Keratinocyte (primary cell): ENCODE measurements around the gene MDFI. TPM values are rescaled to one million over a fixed set of nuclear protein-coding genes. Genes with fewer than 3 reads are reported as not detected.

Source experiments
- DNase-seq: peaks from one replicate; pipeline ENCODE4 v3.0.0-alpha.2; 2011; ENCODE audit warnings: low read depth, missing footprints, low spot score
- FAIRE-seq: peaks from 2 replicates; lab custom pipeline; 2011; peaks lifted over from hg19 to GRCh38; lab: Jason Lieb, UNC
- H2AFZ ChIP-seq: 2 replicates; pipeline ENCODE4 v1.6.0; 2012; ENCODE audit warnings: low read length, control low read depth, inconsistent platforms; ENCODE audit not compliant: control insufficient read depth
- H3K27ac ChIP-seq: 2 replicates; pipeline ENCODE4 v1.5.1; 2011; ENCODE audit warnings: low read length; ENCODE audit not compliant: control insufficient read depth, insufficient read depth
- H3K27me3 ChIP-seq: 3 replicates; pipeline ENCODE4 v1.6.0; 2011; ENCODE audit warnings: low read length; ENCODE audit not compliant: control insufficient read depth, insufficient read depth; ENCODE audit errors: extremely low read depth
- H3K36me3 ChIP-seq, 2 experiments: 2 replicates in 1 of 2; 3 replicates in 1 of 2; pipeline ENCODE4 v1.5.1; 2011; ENCODE audit warnings: low read length in 2 of 2, mild to moderate bottlenecking in 1 of 2; ENCODE audit not compliant: control insufficient read depth in 2 of 2, insufficient read depth in 2 of 2; ENCODE audit errors: extremely low read depth in 1 of 2
- H3K4me1 ChIP-seq: 3 replicates; pipeline ENCODE4 v1.5.1; 2011; ENCODE audit warnings: low read length; ENCODE audit not compliant: control insufficient read depth, insufficient read depth; ENCODE audit errors: extremely low read depth
- H3K4me2 ChIP-seq: 3 replicates; pipeline ENCODE4 v1.6.0; 2011; ENCODE audit warnings: low read depth, low read length; ENCODE audit not compliant: control insufficient read depth, insufficient read depth; ENCODE audit errors: extremely low read depth
- H3K4me3 ChIP-seq, 3 experiments: fragments of 200-600 bp in 1 of 3; sonication (generic) in 1 of 3; 2 replicates in 2 of 3; 3 replicates in 1 of 3; pipeline ENCODE4 v1.5.1; 2011 to 2016; ENCODE audit warnings: low read length in 3 of 3, mild to moderate bottlenecking in 3 of 3, control low read depth in 2 of 3, inconsistent platforms in 1 of 3, low read depth in 1 of 3, mixed read lengths in 1 of 3, mixed run types in 1 of 3, moderate library complexity in 1 of 3; ENCODE audit not compliant: control insufficient read depth in 2 of 3, insufficient read depth in 2 of 3; ENCODE audit errors: extremely low read depth in 1 of 3
- H3K79me2 ChIP-seq: 2 replicates; pipeline ENCODE4 v1.6.0; 2012; ENCODE audit warnings: low read length; ENCODE audit not compliant: control insufficient read depth, insufficient read depth
- H3K9ac ChIP-seq: 3 replicates; pipeline ENCODE4 v1.6.0; 2011; ENCODE audit warnings: low read length; ENCODE audit not compliant: control insufficient read depth, insufficient read depth; ENCODE audit errors: extremely low read depth
- H3K9me1 ChIP-seq: 3 replicates; pipeline ENCODE4 v1.6.0; 2011; ENCODE audit warnings: low read length; ENCODE audit not compliant: control insufficient read depth, insufficient read depth; ENCODE audit errors: extremely low read depth
- H3K9me3 ChIP-seq: 2 replicates; pipeline ENCODE4 v1.5.1; 2012; ENCODE audit warnings: low read depth, low read length; ENCODE audit not compliant: control insufficient read depth
- H4K20me1 ChIP-seq: 3 replicates; pipeline ENCODE4 v1.6.0; 2011; ENCODE audit warnings: low read length; ENCODE audit not compliant: control insufficient read depth, insufficient read depth; ENCODE audit errors: extremely low read depth
- EZH2 ChIP-seq: IDR thresholded peaks from one replicate; pipeline ENCODE4 v1.6.1; 2012; ENCODE audit warnings: inconsistent platforms, mild to moderate bottlenecking, low read length, moderate library complexity
- dilution Hi-C: fragments of 300-500 bp; cut with MboI; formaldehyde crosslinking; loops from one replicate; pipeline ENCODE4 v1.7.0; 2020; ENCODE audit warnings: low sequenced_read_pairs; ENCODE audit not compliant: extremely low pct_ligation_motif_present
- polyA plus RNA-seq, 5 experiments: library from polyadenylated mRNA; depleted of rRNA in 3 of 5; stranded (reverse) in 3 of 5; stranded (forward) in 1 of 5; unstranded in 1 of 5; fragments of >200 nt; gene quantifications; 1 replicate in 1 of 5; 2 replicates in 3 of 5; 3 replicates in 1 of 5; pipeline versions ENCODE4 v1.2.1 to v1.2.3, GENCODE V29; 2011 to 2012; ENCODE audit warnings: missing spikeins in 2 of 5, low read depth in 1 of 5, low replicate concordance in 1 of 5
- TF ChIP-seq, protein P1 (sequence below), 3 experiments: IDR thresholded peaks in 1 of 3; conservative IDR thresholded peaks in 1 of 3; optimal IDR thresholded peaks in 1 of 3; 2 replicates in 2 of 3; 3 replicates in 1 of 3; pipeline versions ENCODE3 to v1.5.1; 2011; ENCODE audit warnings: low read length in 3 of 3, mild to moderate bottlenecking in 3 of 3, moderate library complexity in 2 of 3, control low read depth in 1 of 3, inconsistent platforms in 1 of 3; ENCODE audit not compliant: insufficient read depth in 2 of 3; ENCODE audit errors: extremely low read depth in 1 of 3

The MDFI gene
- polyA plus RNA-seq, 1 donor (not counting 4 experiments of a cell fraction or from before 2014, with no cell fraction given), result 60.1 TPM

DNA sequence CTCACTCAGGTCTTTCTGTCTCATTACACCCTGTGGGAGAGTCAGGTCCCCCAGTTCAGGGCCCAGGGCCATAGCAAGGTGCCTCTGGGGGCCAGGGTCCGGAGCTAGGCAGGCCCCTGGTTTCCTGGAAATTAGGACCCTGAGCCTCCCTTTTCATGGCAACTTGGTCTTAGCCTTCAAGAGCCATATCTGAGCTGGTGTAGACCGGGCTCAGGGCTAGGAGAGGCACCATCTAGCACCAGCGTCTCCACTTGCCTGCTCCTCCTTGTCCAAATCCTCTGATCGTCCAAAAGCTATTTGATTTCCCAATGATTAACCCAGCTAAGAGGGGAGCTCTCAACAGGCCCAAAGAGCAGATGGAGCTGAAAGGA, 5.6 kb downstream of the MDFI start:
- peaks cover 50% of the 10 kb centered on the region for H3K79me2 ChIP-seq
- H3K4me1 ChIP-seq, result peaks cover 36% of the 10 kb centered on the region
- no peak for DNase-seq
- peaks cover 15% of the 10 kb centered on the region for H4K20me1 ChIP-seq
- no peak overlapping the region for H3K9ac ChIP-seq
- peak overlapping the region in 2 of 3 experiments; percentile 15 to 26 for H3K4me3 ChIP-seq
- TF ChIP-seq, protein P1, sequence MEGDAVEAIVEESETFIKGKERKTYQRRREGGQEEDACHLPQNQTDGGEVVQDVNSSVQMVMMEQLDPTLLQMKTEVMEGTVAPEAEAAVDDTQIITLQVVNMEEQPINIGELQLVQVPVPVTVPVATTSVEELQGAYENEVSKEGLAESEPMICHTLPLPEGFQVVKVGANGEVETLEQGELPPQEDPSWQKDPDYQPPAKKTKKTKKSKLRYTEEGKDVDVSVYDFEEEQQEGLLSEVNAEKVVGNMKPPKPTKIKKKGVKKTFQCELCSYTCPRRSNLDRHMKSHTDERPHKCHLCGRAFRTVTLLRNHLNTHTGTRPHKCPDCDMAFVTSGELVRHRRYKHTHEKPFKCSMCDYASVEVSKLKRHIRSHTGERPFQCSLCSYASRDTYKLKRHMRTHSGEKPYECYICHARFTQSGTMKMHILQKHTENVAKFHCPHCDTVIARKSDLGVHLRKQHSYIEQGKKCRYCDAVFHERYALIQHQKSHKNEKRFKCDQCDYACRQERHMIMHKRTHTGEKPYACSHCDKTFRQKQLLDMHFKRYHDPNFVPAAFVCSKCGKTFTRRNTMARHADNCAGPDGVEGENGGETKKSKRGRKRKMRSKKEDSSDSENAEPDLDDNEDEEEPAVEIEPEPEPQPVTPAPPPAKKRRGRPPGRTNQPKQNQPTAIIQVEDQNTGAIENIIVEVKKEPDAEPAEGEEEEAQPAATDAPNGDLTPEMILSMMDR (optimal IDR thresholded peaks at IDR 0.05 in 1 of 3, IDR thresholded peaks at IDR 0.05 in 1 of 3, conservative IDR thresholded peaks at IDR 0.05 in 1 of 3; ENCODE audit: extremely low read depth in 1 of 3, insufficient read depth in 2 of 3, low read length in 3 of 3), result no peak
- TF ChIP-seq EZH2, result no peak
- no peaks in the 10 kb centered on the region for H3K27me3 ChIP-seq
- peak overlapping the region; percentile 52 for H3K4me2 ChIP-seq
- no peak for FAIRE-seq
- H3K9me3 ChIP-seq, result no peaks in the 10 kb centered on the region
- H2AFZ ChIP-seq, result no peak overlapping the region
- H3K36me3 ChIP-seq, result peaks cover 39 to 60% of the 10 kb centered on the region in 2 experiments
- H3K9me1 ChIP-seq, result peaks cover 5% of the 10 kb centered on the region
- dilution Hi-C loops, result no loop called here
- no peak overlapping the region for H3K27ac ChIP-seq

DNA sequence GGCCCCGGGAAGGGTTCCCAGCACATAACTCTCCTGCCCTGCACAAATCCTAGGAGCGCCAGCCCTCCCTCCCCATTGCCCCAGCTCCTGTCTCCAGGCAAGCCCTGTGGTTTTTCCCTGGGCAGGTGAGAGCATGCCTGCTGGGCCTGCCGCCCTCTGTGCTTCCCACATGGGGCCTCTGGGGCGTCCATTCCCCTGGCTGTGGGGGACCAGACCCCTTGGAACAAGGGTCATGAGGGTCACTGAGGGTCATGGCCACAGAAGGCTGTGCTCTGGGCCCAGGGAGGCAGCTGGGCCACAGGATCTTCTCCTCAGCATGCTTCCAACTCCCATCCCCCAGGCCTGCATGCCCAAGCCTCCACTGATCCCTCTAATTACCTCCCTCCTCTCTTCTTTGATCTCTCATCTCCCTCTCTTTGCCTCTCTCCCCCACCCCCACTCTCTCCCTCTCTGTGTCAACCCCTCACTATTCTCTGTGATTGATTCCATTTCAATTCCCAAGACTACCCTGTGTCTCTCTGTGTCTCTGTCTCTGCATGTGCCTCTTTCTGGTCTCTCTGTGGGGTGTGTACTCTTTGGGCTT, 6.1 kb downstream of the MDFI start:
- dilution Hi-C loops, result no loop called here
- Histone ChIP-seq H3K9ac (no peak overlapping the region), H4K20me1 (peaks cover 15% of the 10 kb centered on the region), H3K4me3 (peak overlapping the region in 2 of 3 experiments; percentile 15 to 30), H3K4me2 (peak overlapping the region; percentile 52), H3K27me3 (no peaks in the 10 kb centered on the region), H3K79me2 (peaks cover 45% of the 10 kb centered on the region), H3K4me1 (peaks cover 34% of the 10 kb centered on the region), H3K36me3 (peaks cover 40 to 59% of the 10 kb centered on the region in 2 experiments), H2AFZ (no peak overlapping the region), H3K9me3 (no peaks in the 10 kb centered on the region), H3K27ac (no peak overlapping the region), H3K9me1 (peaks cover 5% of the 10 kb centered on the region)
- TF ChIP-seq EZH2, result no peak
- TF ChIP-seq, protein P1 (optimal IDR thresholded peaks at IDR 0.05 in 1 of 3, IDR thresholded peaks at IDR 0.05 in 1 of 3, conservative IDR thresholded peaks at IDR 0.05 in 1 of 3; ENCODE audit: extremely low read depth in 1 of 3, insufficient read depth in 2 of 3, low read length in 3 of 3), result no peak
- DNase-seq (no peak), FAIRE-seq (peak; percentile 78)
